ENCODE measurements around the gene ASXL1. TPM values are rescaled to one million over a fixed set of nuclear protein-coding genes. Genes with fewer than 3 reads are reported as not detected.
"Not testable (repeated sequence)": the region's sequence is repeated elsewhere in the genome, so short reads cannot be mapped to it uniquely, and the experiment has no call there.

The ASXL1 gene
- total RNA-seq, 4 donors from 2014 or later, result 69.2 to 139 (median 104) TPM

DNA sequence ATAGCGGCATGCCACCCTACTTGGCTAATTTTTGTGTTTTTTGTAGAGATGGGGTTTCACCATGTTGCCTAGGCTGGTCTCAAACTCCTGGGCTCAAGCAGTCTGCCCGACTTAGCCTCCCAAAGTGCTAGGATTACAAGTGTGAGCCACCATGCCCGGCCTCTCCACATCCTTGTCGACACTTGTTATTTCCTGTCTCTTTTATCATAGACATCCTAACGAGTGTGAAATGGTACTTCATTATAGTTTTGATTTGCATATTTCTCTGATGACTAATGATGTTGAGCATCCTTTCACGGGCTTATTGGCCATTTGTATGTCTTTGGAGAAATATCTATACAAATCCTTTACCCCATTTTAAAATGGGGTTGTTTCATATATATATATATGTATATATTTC lies 39.0 kb upstream of the ASXL1 start:
- ATAC-seq (ENCODE audit: low FRiP score) (no peak), DNase-seq (ENCODE audit: low spot score) (no peak)
- no peak for TF ChIP-seq CTCF (IDR thresholded peaks at IDR 0.05)

DNA sequence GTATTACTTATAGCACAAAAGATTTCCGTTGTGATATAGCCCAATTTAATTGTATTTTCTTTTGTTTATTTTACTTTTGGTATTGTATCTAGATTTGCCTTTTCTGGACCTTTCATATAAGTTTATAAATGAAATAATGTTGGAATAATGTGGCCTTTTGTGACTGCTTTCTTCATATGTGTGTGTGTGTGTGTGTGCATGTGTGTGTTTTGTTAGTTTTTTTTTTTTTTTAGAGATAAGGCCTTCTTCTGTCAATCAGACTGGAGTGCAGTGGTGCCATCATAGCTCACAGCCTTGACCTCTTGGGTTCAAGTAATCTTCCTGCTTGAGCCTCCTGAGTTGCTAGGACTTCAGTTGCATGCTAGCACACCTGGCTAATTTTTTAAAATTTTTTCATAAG lies 37.8 kb upstream of the ASXL1 start:
- DNase-seq (ENCODE audit: low spot score), result no peak
- ATAC-seq (ENCODE audit: low FRiP score), result no peak
- TF ChIP-seq CTCF (IDR thresholded peaks at IDR 0.05), result no peak

DNA sequence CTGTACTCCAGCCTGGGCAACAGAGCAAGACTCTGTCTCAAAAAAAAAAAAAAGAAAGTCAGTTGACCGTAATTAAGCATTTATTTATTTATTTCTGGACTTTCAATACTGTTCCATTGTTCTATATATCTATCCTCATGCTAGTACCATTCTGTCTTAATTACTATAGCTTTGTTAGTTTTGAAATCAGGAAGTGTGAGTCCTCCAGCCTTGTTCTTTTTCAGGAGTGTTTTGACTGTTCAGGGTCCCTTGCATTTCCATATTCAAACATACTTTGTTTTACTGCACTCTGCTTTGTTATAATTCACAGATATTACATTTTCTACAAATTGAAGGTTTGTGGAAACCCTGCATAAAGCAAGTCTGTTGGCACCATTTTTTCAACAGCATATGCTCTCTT lies 36.7 kb upstream of the ASXL1 start:
- DNase-seq (ENCODE audit: low spot score), result no peak
- TF ChIP-seq CTCF (IDR thresholded peaks at IDR 0.05), result no peak
- no peak for ATAC-seq (ENCODE audit: low FRiP score)

DNA sequence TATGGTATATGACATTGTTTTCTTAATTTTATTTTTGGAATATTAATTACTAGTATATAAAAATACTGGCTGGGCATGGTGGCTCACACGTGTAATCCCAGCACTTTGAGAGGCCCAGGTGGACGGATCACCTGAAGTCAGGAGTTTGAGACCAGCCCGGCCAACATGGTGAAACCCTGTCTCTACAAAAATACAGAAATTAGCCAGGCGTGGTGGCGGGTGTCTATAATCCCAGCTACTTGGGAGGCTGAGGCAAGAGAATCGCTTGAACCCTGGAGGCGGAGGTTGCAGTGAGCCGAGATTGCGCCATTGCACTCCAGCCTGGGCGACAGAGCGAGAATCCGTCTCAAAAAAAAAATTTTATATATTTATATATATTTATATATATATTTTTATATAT lies 35.9 kb upstream of the ASXL1 start:
- not testable (repeated sequence) for ATAC-seq (ENCODE audit: low FRiP score); DNase-seq (ENCODE audit: low spot score)

- not testable (repeated sequence) for ATAC-seq (ENCODE audit: low FRiP score); DNase-seq (ENCODE audit: low spot score)
Observed at GRCh38 chr20:32323761-32324160, 34.4 kb upstream of the ASXL1 start.

GRCh38 chr20:32325706-32326503 lies 32.2 kb upstream of the ASXL1 start:
- ATAC-seq (ENCODE audit: low FRiP score), result no peak
- no peak for DNase-seq (ENCODE audit: low spot score)
- no peak for TF ChIP-seq CTCF (IDR thresholded peaks at IDR 0.05)

GRCh38 chr20:32326504-32326845 lies 31.7 kb upstream of the ASXL1 start:
- ATAC-seq (ENCODE audit: low FRiP score), result no peak

More at GRCh38 chr20:32326504-32326845, 31.7 kb upstream of the ASXL1 start:
- TF ChIP-seq CTCF (IDR thresholded peaks at IDR 0.05), result no peak
- no peak for DNase-seq (ENCODE audit: low spot score)

Data from omental fat pad (tissue), 4 donors.